ENCODE measurements around the gene LMAN1L.

DNA sequence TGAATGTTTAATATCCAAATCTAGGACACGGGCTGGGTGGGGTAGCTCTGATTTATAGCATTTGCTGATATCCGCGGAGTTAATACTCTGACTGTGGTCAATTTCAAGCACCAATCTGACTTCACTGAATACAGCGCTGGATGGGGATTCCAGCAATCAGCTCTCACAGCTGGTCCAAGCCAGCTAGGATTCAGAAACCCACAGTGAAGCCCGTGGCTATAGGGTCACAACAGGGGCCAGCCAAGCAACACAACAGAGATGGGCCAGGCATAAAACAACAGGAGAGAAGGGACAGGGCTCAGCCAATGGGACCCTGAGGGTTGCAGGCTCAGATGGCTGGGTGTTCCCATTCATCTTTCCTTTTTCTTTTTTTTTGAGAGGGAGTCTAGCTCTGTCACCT is 5.4 kb upstream of the LMAN1L start:
- TF ChIP-seq, protein P1, sequence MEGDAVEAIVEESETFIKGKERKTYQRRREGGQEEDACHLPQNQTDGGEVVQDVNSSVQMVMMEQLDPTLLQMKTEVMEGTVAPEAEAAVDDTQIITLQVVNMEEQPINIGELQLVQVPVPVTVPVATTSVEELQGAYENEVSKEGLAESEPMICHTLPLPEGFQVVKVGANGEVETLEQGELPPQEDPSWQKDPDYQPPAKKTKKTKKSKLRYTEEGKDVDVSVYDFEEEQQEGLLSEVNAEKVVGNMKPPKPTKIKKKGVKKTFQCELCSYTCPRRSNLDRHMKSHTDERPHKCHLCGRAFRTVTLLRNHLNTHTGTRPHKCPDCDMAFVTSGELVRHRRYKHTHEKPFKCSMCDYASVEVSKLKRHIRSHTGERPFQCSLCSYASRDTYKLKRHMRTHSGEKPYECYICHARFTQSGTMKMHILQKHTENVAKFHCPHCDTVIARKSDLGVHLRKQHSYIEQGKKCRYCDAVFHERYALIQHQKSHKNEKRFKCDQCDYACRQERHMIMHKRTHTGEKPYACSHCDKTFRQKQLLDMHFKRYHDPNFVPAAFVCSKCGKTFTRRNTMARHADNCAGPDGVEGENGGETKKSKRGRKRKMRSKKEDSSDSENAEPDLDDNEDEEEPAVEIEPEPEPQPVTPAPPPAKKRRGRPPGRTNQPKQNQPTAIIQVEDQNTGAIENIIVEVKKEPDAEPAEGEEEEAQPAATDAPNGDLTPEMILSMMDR (IDR thresholded peaks at IDR 0.05; ENCODE audit: low read length) = no peak
- no peak for TF ChIP-seq EZH2 (IDR thresholded peaks at IDR 0.05; ENCODE audit: borderline replicate concordance, low read length)
